Natural killer cell (primary cell): ENCODE measurements around the gene C19orf25. TPM values are rescaled to one million over a fixed set of nuclear protein-coding genes. Genes with fewer than 3 reads are reported as not detected.

Experiments used
- ATAC-seq, 3 donors: fragments of 150-1000 bp in 2 of 3; fragments of 200-7000 bp in 1 of 3; cut with Tn5 transposase; 1 replicate in 1 of 3; 2 replicates in 2 of 3; pipeline ENCODE4 v1.10.0; 2021; ENCODE audit warnings: mild to moderate bottlenecking in 2 of 3, moderate library complexity in 2 of 3
- DNase-seq, 2 donors: peaks; one replicate each; pipeline versions ENCODE4 v3.0.0 to v3.0.0-alpha.2; 2013 to 2021; ENCODE audit warnings: mixed read lengths in 1 of 2
- H3K27ac ChIP-seq: one replicate; pipeline ENCODE4 v1.5.1; 2013; ENCODE audit warnings: mild to moderate bottlenecking, low read length
- H3K27me3 ChIP-seq: one replicate; pipeline ENCODE4 v1.6.1; 2013; ENCODE audit warnings: low read length; ENCODE audit not compliant: control insufficient read depth, insufficient read depth
- H3K36me3 ChIP-seq: one replicate; pipeline ENCODE4 v1.6.1; 2013; ENCODE audit warnings: low read length; ENCODE audit not compliant: control insufficient read depth, insufficient read depth
- H3K4me1 ChIP-seq: one replicate; pipeline ENCODE4 v1.6.1; 2013; ENCODE audit warnings: low read length; ENCODE audit not compliant: control insufficient read depth, insufficient read depth
- H3K4me3 ChIP-seq: one replicate; pipeline ENCODE4 v1.5.1; 2013; ENCODE audit warnings: low read length
- H3K9me3 ChIP-seq: one replicate; pipeline ENCODE4 v1.6.1; 2013; ENCODE audit warnings: low read length; ENCODE audit not compliant: control insufficient read depth, insufficient read depth
- H3K27ac Mint-ChIP-seq, 2 donors: one replicate each; pipeline ENCODE4 v1.8.0; 2022; ENCODE audit warnings: mild to moderate bottlenecking in 2 of 2, mixed read lengths in 2 of 2, moderate library complexity in 1 of 2
- H3K27me3 Mint-ChIP-seq, 2 donors: one replicate each; pipeline ENCODE4 v1.8.0; 2022; ENCODE audit warnings: low read depth in 2 of 2, mixed read lengths in 2 of 2
- H3K36me3 Mint-ChIP-seq: one replicate; pipeline ENCODE4 v1.8.0; 2022; ENCODE audit warnings: mixed read lengths
- H3K4me1 Mint-ChIP-seq, 2 donors: one replicate each; pipeline ENCODE4 v1.8.0; 2022; ENCODE audit warnings: mixed read lengths in 2 of 2
- H3K4me3 Mint-ChIP-seq: one replicate; pipeline ENCODE4 v1.8.0; 2022; ENCODE audit warnings: mild to moderate bottlenecking, moderate library complexity, mixed read lengths
- H3K9me3 Mint-ChIP-seq, 2 donors: one replicate each; pipeline ENCODE4 v1.8.0; 2022; ENCODE audit warnings: mixed read lengths in 2 of 2
- CTCF ChIP-seq: fragments of 200-600 bp; IDR thresholded peaks from one replicate; pipeline ENCODE4 v1.8.0; 2022; ENCODE audit warnings: antibody characterized with exemption
- WGBS: methylation state at CpG from one replicate; pipeline ENCODE4 v1.1.7; 2013; ENCODE audit warnings: missing lambda C conversion rate; ENCODE audit not compliant: insufficient coverage; 5-methylcytosine and 5-hydroxymethylcytosine counted together
- intact Hi-C: fragments of 100-400 bp; cut with micrococcal nuclease; formaldehyde crosslinking; loops from one replicate; pipeline ENCODE4 v1.14.2; 2022
- total RNA-seq, 4 donors: library from RNA; stranded (reverse); fragments of 120-200 nt in 1 of 4; gene quantifications; one replicate each; pipeline versions ENCODE4 v1.2.3 to v1.2.4, GENCODE V29; 2013 to 2022

C19orf25 gene
- total RNA-seq, 3 donors from 2014 or later (not counting 1 experiment from before 2014, with no cell fraction given): 30.2 to 42.2 (median 34.3) TPM

- H3K4me1 Mint-ChIP-seq: peaks cover 17 to 18% of the 10 kb centered on the region in 2 donors
- peak within 1 kb of the TSS; percentile 80 for H3K27ac Mint-ChIP-seq
- Histone ChIP-seq H3K27me3 (no peaks in the 10 kb centered on the region), H3K36me3 (no peaks in the 10 kb centered on the region), H3K4me1 (peaks cover 18% of the 10 kb centered on the region), H3K9me3 (no peaks in the 10 kb centered on the region), H3K27ac (peak within 1 kb of the TSS; percentile 68), H3K4me3 (peak within 1 kb of the TSS; percentile 56)
- no peaks in the 10 kb centered on the region for H3K27me3 Mint-ChIP-seq
- no peaks in the 10 kb centered on the region for H3K9me3 Mint-ChIP-seq
- TF ChIP-seq CTCF: no peak
- H3K36me3 Mint-ChIP-seq: no peaks in the 10 kb centered on the region
- DNase-seq (peak; percentile 97 to 99), ATAC-seq (peak; percentile 83 to 92 (median 84))
- intact Hi-C loops: loop anchor here (1.0 to 10.0 kb wide), 3 partner anchors 11 to 216 kb away; partner anchors contain the start of genes C19orf25 and FAM174C
- under 1% methylated on average over 74 of the region's 74 CpGs for WGBS
- H3K4me3 Mint-ChIP-seq: peak within 1 kb of the TSS; percentile 87
Measured at GRCh38 chr19:1490311-1491113, 11.5 kb upstream of the C19orf25 start, which contains the start of gene PCSK4. PCSK4 (minus strand) TSS chr19:1490350; CDS start chr19:1490346, 4 bp downstream.

- Mint-ChIP-seq H3K4me3 (peak overlapping the region; percentile 69), H3K9me3 (no peaks in the 10 kb centered on the region), H3K36me3 (no peaks in the 10 kb centered on the region), H3K27ac (peak overlapping the region in 1 of 2 donors; percentile 66), H3K27me3 (no peaks in the 10 kb centered on the region), H3K4me1 (peaks cover 17 to 18% of the 10 kb centered on the region in 2 donors)
- Histone ChIP-seq H3K4me3 (peak overlapping the region; percentile 56), H3K27ac (peak overlapping the region; percentile 65), H3K9me3 (no peaks in the 10 kb centered on the region), H3K36me3 (no peaks in the 10 kb centered on the region), H3K27me3 (no peaks in the 10 kb centered on the region), H3K4me1 (peaks cover 18% of the 10 kb centered on the region)
- no peak for ATAC-seq
- WGBS: 8% methylated on average over 35 of the region's 37 CpGs
- no peak for TF ChIP-seq CTCF
- intact Hi-C loops: loop anchor here (1.0 to 10.0 kb wide), 3 partner anchors 10 to 215 kb away; partner anchors contain the start of genes C19orf25 and FAM174C
- DNase-seq: peak in 1 of 2 donors; percentile 36
Measured at GRCh38 chr19:1489463-1490310, 10.7 kb upstream of the C19orf25 start.

- H3K4me3 ChIP-seq: no peak overlapping the region
- intact Hi-C loops: no loop called here
- Mint-ChIP-seq H3K36me3 (no peaks in the 10 kb centered on the region), H3K9me3 (no peaks in the 10 kb centered on the region), H3K27ac (no peak overlapping the region), H3K27me3 (no peaks in the 10 kb centered on the region), H3K4me1 (peaks cover 17 to 18% of the 10 kb centered on the region in 2 donors), H3K4me3 (no peak overlapping the region)
- H3K9me3 ChIP-seq: no peaks in the 10 kb centered on the region
- TF ChIP-seq CTCF: no peak
- no peaks in the 10 kb centered on the region for H3K36me3 ChIP-seq
- H3K27me3 ChIP-seq: no peaks in the 10 kb centered on the region
- DNase-seq (no peak), ATAC-seq (no peak)
- H3K27ac ChIP-seq: no peak overlapping the region
- peaks cover 18% of the 10 kb centered on the region for H3K4me1 ChIP-seq
- 68% methylated on average over 11 of the region's 11 CpGs for WGBS
Measured at GRCh38 chr19:1488282-1488601, 9.2 kb upstream of the C19orf25 start.
